NCI-H510A (cell line): ENCODE data around the gene GPC6.

ENCODE experiments used
- DNase-seq: peaks from one replicate; lab custom pipeline; 2025; lab: John Stamatoyannopoulos, UW

Gene GPC6

GRCh38 chr13:93926425-93926824 is 699.8 kb downstream of the GPC6 start:
- no peak for DNase-seq

GRCh38 chr13:93927431-93927830 is 700.8 kb downstream of the GPC6 start:
- no peak for DNase-seq

- no peak for DNase-seq
Measured at GRCh38 chr13:93932901-93933300, 706.3 kb downstream of the GPC6 start.

DNA sequence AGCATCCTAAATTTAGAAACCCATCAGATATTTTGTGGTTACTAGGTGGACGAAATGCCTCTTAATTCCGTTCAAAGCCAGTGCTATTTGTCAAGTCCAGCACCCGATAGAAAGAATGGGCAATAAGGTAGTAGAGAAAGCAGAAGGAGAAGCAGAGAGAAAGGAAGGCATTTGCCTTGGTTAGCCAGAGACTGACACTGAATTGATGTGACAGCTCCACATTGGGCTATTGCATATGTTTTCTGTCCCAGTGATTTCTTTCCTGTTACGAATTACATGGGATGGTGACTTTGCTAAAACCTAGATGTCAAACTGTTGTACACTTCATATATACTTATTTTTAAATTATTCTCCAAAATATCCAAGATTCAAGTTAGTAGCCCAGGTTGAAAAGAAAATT is 710.3 kb downstream of the GPC6 start:
- DNase-seq: no peak

GRCh38 chr13:93941444-93941843 is 714.8 kb downstream of the GPC6 start:
- DNase-seq: no peak

- no peak for DNase-seq
Measured at GRCh38 chr13:93942016-93942415, 715.4 kb downstream of the GPC6 start.

DNA sequence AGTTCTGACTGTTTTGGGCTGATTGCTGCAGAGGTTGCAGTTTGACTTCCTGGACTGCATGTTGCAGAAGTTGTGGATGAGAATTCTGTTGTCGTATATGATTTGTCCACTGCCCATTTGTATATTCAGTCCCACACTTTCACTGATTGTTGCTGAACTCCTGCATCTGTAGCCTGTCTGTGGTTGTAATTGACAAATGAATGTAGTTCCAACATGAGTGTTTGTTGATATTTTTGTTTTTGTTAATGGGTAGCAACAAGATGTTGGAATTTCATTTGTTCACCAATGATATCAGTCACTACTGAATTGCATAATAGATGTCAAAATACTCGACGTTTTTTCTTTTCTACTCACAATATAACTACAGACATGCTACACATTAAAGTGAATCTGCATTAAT is 719.0 kb downstream of the GPC6 start:
- DNase-seq: no peak

DNA sequence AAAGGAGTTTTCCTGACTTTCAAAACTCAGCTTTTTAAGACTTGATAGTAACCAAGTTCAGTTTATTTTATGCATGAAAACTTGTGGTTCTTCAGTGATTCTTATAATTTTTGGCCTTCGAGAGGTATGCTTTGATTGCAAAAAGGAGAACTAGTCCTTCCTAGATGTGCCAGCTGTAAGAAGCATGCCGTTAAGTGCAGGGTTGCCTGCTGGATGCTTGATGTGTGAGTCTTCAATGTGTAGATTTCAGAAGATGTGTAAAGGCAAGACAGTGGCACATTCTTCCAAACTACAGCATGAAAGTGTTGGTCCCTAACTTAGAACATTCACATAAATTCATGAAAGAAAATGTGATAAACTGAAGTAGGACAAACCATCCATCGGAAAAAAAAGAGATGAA is 720.4 kb downstream of the GPC6 start:
- DNase-seq: no peak

- no peak for DNase-seq
Measured at GRCh38 chr13:93947651-93948050, 721.0 kb downstream of the GPC6 start.

DNA sequence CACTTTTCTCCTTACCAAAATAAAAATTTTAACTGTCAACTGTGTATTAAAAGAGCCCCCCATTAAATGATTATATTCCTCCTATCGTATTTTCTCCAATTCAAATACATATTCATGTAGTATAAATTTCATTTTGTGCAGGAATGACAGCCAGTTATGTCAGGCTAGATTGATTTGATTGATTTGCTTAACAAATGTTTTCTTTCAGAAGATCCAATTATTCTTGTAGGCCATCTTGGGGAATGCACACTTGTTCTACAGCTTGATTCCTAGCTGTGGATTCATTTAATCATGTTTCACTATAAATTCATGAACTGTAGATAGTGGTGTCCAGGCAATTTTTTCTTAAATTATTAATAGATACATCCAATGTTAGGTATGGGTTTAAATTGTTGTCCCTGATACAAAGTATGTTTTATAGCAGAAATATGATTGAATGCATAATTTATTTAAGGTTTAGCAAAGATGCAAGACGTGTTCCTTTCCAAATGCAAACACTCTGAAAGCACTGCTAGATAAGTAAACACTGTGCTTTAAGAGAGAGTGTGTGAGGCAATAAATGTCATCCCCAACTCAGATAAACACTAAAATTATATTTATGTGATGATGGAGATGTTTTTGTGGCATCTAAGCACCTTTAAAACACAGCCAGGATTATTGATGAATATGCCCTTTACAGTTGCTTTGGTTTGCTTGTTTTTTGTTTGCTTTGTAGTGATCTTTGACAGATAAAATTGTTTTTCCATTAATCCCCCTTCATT is 721.7 kb downstream of the GPC6 start:
- DNase-seq: no peak

GRCh38 chr13:93951108-93951507 is 724.5 kb downstream of the GPC6 start:
- DNase-seq: no peak

GRCh38 chr13:93951951-93952350 is 725.3 kb downstream of the GPC6 start:
- DNase-seq: no peak

- no peak for DNase-seq
Measured at GRCh38 chr13:93953841-93954240, 727.2 kb downstream of the GPC6 start.

DNA sequence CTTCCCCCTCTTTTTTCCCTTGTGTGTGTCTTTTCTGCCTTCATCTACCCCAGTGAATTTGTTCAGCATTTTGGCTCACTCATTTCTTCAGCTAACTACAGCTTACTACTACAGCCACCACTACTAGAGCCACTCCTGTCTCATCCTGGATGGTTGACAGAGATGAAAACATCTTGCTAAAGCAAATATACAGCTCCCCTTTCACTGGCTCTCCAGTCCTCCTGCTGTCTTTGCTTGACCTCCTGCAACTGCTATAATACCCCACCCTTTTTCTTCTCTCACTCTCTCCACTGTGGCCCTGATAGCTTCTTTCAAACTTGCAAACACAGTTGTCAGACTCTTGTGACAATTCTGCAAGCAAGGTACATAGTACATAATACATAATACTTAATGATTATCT is 729.3 kb downstream of the GPC6 start:
- no peak for DNase-seq

DNA sequence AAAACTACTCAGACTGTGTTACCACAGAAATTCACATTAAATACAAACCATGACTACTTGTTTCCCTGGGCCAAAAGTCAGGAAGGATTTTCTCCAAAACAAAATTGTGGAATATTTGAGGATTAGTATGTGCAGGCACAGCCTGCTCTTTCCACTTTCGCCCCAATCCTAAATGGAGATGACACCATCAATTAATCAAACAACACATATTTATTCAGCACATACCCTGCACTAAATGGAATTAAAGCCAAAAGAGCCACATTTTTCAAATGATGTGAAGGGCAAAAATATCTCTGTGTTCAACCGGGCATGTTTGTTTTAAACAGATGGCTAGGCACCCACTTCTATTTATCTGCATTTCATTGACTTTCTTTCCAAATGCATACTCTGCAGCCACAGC is 729.8 kb downstream of the GPC6 start:
- no peak for DNase-seq

- DNase-seq: no peak
Measured at GRCh38 chr13:93957371-93957770, 730.8 kb downstream of the GPC6 start.

DNA sequence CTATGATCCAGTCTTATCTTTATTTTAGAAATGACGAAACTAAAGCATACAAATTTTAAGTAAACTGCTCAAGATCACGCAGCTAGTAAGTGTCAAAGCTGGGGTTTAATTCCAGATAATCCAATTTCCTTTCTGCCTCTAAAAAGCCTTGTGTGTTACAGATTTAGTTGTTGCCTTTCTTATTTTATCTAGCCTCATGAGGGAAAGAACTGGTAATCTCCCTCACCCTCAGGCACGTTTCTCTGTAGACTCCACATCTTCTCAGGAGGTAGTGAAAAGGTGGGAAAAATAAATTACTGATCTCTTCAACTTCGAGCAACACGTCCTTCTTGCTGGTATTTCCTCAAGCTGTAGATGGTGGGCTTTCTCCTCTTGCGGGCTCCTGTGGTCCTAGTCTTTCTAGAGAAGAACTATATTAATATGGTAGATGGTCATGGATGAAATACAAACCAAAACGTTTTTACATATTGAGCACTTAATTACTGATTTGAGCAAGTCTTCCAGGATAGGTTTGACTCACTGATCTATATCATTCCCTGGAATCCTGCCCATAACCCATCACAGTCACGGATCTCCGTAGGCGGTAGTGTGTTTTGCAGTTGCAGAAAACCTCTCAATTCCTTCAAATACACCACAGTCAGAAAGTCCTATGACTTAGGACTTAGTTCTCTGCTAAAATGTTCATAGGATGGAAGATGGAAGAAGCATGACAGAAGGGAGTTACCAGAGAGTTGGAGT is 733.4 kb downstream of the GPC6 start:
- no peak for DNase-seq

DNA sequence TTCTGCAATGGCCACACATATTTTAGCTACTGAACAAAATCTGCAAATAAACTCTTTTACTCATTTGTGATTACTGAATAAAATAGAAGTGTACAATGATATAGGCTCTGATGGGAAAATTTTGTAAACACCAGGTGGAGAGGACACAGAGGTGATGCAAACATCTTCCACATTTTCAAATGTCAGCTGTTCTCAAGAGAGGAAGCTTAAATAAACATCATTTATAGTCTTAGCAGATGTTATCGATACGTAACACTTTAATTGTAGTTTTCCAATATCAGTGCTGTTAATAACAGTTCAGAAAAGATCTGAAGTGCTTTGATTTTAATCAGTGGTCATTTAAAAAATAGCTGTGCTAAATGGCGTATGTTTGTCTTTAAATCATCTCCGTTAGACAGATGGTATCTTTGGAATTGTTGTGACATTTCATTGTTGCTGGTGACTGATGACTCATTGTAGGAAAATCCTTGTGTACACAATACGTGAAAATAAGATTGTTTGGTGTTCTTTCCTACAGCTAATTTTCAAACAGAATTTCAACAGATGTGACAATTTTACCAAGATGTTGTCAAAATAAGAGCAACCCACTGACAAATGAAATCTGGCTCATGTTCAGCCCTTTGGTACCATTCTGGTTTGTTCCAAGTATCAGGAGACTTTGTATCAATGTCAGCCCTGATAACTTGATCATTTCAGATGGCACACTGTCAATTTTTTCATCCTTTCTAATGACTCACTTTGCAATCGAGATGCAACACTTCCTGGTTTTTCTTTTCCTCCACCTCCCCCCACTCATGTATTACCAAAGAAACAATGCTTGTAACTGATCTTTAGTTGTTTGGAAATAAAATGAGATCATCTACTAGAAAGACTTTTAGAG is 736.9 kb downstream of the GPC6 start:
- DNase-seq: no peak

- no peak for DNase-seq
Measured at GRCh38 chr13:93964146-93964512, 737.5 kb downstream of the GPC6 start.

DNA sequence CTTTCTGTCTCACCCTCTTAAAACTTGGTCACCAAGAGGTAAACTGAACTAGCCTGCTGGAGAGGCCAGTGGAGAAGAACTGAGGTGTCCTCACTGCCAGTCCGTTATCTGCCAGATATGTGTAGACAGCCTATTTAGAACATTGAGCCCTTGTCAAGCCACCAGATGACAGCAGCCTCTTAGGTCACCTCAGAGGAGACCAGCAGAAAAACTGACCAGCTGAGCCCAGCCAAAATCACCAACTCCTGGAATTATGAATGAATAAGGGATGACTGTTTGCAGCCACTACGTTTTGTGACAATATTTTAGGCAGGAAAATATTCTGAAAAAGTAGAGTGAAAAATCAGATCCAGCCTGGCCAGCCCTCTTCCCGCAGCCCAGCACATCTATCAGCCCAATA is 739.0 kb downstream of the GPC6 start:
- DNase-seq: no peak

DNA sequence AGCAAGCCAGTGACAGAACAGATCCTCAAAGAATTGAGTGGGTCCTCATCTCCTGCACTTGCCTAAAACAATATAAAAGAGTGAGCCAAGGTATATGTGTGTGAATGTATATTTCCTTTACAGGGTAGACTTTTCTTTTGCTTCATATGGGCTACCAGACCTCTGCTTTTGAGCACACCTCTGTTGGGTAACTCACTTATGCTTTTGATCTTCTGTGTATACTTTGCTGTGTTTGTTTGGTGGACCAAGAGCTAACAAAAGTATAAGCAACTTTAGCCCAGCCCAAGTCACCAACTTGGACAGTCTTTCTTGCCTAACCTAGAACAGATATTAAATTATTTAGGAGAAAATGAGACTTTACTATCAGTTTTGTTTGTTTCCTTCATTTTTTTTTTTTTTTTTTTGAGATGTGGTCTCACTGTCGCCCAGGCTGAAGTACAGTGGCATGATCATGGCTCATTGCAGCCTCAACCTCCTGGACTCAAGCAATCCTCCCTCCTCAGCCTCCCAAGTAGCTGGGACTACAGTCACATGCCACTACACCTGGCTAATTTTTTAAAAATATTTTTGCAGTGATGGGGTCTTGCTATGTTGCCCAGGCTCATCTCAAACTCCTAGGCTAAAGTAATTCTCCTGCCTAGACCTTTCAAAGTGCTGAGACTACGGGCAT is 739.8 kb downstream of the GPC6 start:
- DNase-seq: no peak

DNA sequence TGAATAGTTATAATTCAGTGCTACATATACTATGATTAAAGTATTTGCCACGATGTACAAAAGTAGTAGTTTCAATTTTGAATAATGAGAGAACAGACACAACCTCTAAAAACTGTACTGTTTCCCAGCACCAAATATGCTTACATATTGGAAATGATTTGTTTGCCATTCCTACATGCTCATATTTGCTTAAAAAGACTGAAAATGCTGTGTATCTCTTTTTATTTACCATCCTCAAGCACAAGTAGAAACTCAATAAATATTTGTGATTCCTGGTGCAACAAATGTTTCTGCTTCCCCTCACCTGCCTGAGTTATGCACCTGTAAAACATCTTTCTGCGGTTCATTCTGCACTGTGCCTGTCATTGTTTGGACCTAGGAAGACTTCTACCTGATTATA is 740.7 kb downstream of the GPC6 start:
- no peak for DNase-seq
